SU-DHL-6 (cell line): Measurements from ENCODE around the gene RIPOR2.
A peak's percentile ranks its signal among the peaks of the same experiment; 100 is the strongest.

Experiments used
- H2AFZ ChIP-seq: fragments of 200-600 bp; sonication (generic); 2 replicates; pipeline ENCODE4 v1.6.1; 2014; ENCODE audit warnings: low read depth, mild to moderate bottlenecking, moderate library complexity, mixed read lengths, antibody characterized with exemption, low read length; ENCODE audit not compliant: severe bottlenecking
- H3F3A ChIP-seq: fragments of 200-600 bp; shearing (Covaris generic); 2 replicates; pipeline ENCODE4 v1.6.0; 2016; ENCODE audit warnings: antibody characterized with exemption, mild to moderate bottlenecking; ENCODE audit not compliant: insufficient read depth
- H3K27ac ChIP-seq: fragments of 200-600 bp; sonication (generic); 2 replicates; pipeline ENCODE4 v1.5.1; 2016; ENCODE audit warnings: low read depth, mild to moderate bottlenecking, low read length, moderate library complexity, mixed read lengths
- H3K27me3 ChIP-seq: fragments of 200-600 bp; sonication (generic), shearing (Covaris generic); 2 replicates; pipeline ENCODE4 v1.6.0; 2014; ENCODE audit warnings: mild to moderate bottlenecking, low read length
- H3K36me3 ChIP-seq: fragments of 200-600 bp; sonication (generic); 2 replicates; pipeline ENCODE4 v1.6.1; 2014; ENCODE audit warnings: mild to moderate bottlenecking, low read length, mixed read lengths
- H3K4me2 ChIP-seq: fragments of 300-600, 200-600 bp; shearing (Covaris generic), sonication (generic); 2 replicates; pipeline ENCODE4 v1.6.0; 2014; ENCODE audit warnings: low read length, low read depth, mild to moderate bottlenecking; ENCODE audit not compliant: poor library complexity, severe bottlenecking
- H3K4me3 ChIP-seq: fragments of 200-600 bp; sonication (generic); 2 replicates; pipeline ENCODE4 v1.5.1; 2014; ENCODE audit warnings: antibody characterized with exemption, low read length, mild to moderate bottlenecking, mixed read lengths; ENCODE audit not compliant: insufficient read depth, poor library complexity, severe bottlenecking
- H3K79me2 ChIP-seq: fragments of 200-600 bp; sonication (generic); 2 replicates; pipeline ENCODE4 v1.6.1; 2014; ENCODE audit warnings: mild to moderate bottlenecking, low read length, moderate library complexity; ENCODE audit not compliant: insufficient read depth
- H3K9ac ChIP-seq: fragments of 200-600 bp; sonication (generic); 2 replicates; pipeline ENCODE4 v1.7.0; 2014; ENCODE audit warnings: mild to moderate bottlenecking, low read length
- H3K9me2 ChIP-seq: fragments of 200-600 bp; sonication (generic); replicated peaks from 2 replicates; pipeline ENCODE4 v1.6.1; 2014; ENCODE audit warnings: low read length; ENCODE audit not compliant: insufficient read depth
- H3K9me3 ChIP-seq: fragments of 200-600 bp; sonication (generic); 2 replicates; pipeline ENCODE4 v1.6.1; 2014; ENCODE audit warnings: low read length, mixed read lengths; ENCODE audit not compliant: insufficient read depth
- H4K20me1 ChIP-seq: fragments of 200-600 bp; sonication (generic); 2 replicates; pipeline ENCODE4 v1.6.1; 2014; ENCODE audit warnings: low read depth, mild to moderate bottlenecking, antibody characterized with exemption, low read length, moderate library complexity, mixed read lengths
- EZH2phosphoT487 ChIP-seq: fragments of 200-600 bp; sonication (generic), shearing (Covaris generic); conservative IDR thresholded peaks from 2 replicates; pipeline ENCODE4 v1.6.1; 2018; ENCODE audit warnings: mild to moderate bottlenecking, antibody characterized with exemption, low read length, moderate library complexity, mixed read lengths
- TF ChIP-seq, protein P1 (sequence below): fragments of 200-600 bp; sonication (generic); IDR thresholded peaks from one replicate; pipeline ENCODE4 v1.5.1; 2017; ENCODE audit warnings: antibody characterized with exemption, mild to moderate bottlenecking, low read length, moderate library complexity; ENCODE audit not compliant: insufficient read depth, poor library complexity, severe bottlenecking

RIPOR2 gene

DNA sequence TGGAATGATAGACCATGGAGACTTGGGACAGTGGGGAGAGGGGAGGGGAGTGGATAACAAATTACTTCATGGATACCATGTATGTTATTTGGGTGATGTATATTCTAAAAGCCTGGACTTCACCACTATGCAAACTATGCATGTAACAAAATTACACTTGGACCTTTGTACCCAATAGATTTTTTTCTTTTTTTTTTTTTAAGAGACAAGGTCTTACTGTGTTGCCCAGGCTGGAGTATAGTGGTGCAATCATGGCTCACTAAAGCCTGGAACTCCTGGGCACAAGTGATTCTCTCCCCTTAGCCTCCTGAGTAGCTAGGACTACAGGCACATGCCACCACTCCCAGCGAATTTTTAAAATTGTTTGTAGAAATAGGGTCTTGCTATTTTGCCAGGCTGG lies 45.3 kb downstream of the RIPOR2 start:
- H3F3A ChIP-seq, result peaks cover 92% of the 10 kb centered on the region
- peak overlapping the region; percentile 54 for H3K9ac ChIP-seq
- no peaks in the 10 kb centered on the region for H4K20me1 ChIP-seq
- no peaks in the 10 kb centered on the region for H3K27me3 ChIP-seq
- peak overlapping the region; percentile 98 for H3K27ac ChIP-seq
- no peak overlapping the region for H2AFZ ChIP-seq
- H3K79me2 ChIP-seq, result peaks cover 96% of the 10 kb centered on the region
- no peaks in the 10 kb centered on the region for H3K36me3 ChIP-seq
- TF ChIP-seq, protein P1, sequence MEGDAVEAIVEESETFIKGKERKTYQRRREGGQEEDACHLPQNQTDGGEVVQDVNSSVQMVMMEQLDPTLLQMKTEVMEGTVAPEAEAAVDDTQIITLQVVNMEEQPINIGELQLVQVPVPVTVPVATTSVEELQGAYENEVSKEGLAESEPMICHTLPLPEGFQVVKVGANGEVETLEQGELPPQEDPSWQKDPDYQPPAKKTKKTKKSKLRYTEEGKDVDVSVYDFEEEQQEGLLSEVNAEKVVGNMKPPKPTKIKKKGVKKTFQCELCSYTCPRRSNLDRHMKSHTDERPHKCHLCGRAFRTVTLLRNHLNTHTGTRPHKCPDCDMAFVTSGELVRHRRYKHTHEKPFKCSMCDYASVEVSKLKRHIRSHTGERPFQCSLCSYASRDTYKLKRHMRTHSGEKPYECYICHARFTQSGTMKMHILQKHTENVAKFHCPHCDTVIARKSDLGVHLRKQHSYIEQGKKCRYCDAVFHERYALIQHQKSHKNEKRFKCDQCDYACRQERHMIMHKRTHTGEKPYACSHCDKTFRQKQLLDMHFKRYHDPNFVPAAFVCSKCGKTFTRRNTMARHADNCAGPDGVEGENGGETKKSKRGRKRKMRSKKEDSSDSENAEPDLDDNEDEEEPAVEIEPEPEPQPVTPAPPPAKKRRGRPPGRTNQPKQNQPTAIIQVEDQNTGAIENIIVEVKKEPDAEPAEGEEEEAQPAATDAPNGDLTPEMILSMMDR, result no peak
- no peak for TF ChIP-seq EZH2phosphoT487
- H3K9me2 ChIP-seq, result no peaks in the 10 kb centered on the region
- peak overlapping the region; percentile 81 for H3K4me2 ChIP-seq
- H3K4me3 ChIP-seq, result peak overlapping the region; percentile 19
- no peaks in the 10 kb centered on the region for H3K9me3 ChIP-seq

DNA sequence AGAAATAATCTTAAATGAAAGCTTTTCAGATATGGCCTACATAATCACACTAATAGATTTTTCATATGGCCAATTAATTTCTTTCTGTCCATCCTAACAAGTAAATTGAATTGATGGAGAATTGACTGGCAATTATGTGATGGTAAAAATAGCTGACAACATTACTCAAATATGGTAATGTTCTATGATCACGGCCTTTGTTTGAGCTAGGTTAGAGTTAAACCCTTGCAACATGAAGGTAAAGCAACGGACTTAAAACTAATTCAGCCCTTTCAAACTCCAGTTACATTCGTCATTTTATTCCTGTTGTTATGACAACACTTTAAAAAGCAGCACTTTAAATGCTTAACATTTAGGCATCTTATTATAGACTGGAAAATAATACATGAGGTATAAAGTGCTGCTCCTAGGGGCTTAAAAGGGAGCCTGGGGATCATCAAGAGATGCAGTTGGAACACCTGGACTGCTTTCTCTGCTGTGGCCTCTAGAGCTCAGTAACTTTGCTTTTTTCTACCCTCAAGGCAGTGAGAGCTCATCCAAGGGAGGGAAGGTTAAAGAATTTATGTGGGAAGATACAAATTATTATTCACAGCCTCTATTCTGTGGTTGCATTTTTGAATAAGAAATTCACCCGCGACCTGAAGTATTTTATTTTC lies 46.9 kb downstream of the RIPOR2 start:
- H3K4me2 ChIP-seq, result peak overlapping the region; percentile 81
- peak overlapping the region; percentile 54 for H3K9ac ChIP-seq
- no peaks in the 10 kb centered on the region for H4K20me1 ChIP-seq
- H3K9me2 ChIP-seq, result no peaks in the 10 kb centered on the region
- peaks cover 85% of the 10 kb centered on the region for H3K79me2 ChIP-seq
- TF ChIP-seq EZH2phosphoT487, result no peak
- TF ChIP-seq, protein P1, result peak; percentile 11
- no peaks in the 10 kb centered on the region for H3K27me3 ChIP-seq
- peaks cover 97% of the 10 kb centered on the region for H3F3A ChIP-seq
- no peaks in the 10 kb centered on the region for H3K9me3 ChIP-seq
- no peak overlapping the region for H2AFZ ChIP-seq
- H3K36me3 ChIP-seq, result no peaks in the 10 kb centered on the region
- H3K4me3 ChIP-seq, result no peak overlapping the region
- H3K27ac ChIP-seq, result peak overlapping the region; percentile 98

- Histone ChIP-seq H3F3A (peaks cover 97% of the 10 kb centered on the region), H3K36me3 (no peaks in the 10 kb centered on the region)
These were observed 48.1 kb downstream of the RIPOR2 start for GRCh38 chr6:24887545-24888140.

More at GRCh38 chr6:24887545-24888140, 48.1 kb downstream of the RIPOR2 start:
- H3K27me3 ChIP-seq, result no peaks in the 10 kb centered on the region
- H3K9me3 ChIP-seq, result no peaks in the 10 kb centered on the region
- TF ChIP-seq, protein P1, result no peak
- no peak for TF ChIP-seq EZH2phosphoT487
- peak overlapping the region; percentile 81 for H3K4me2 ChIP-seq
- H2AFZ ChIP-seq, result no peak overlapping the region
- H3K9ac ChIP-seq, result peak overlapping the region; percentile 54
- peak overlapping the region; percentile 11 for H3K4me3 ChIP-seq
- H3K27ac ChIP-seq, result peak overlapping the region; percentile 98
- H3K79me2 ChIP-seq, result peaks cover 85% of the 10 kb centered on the region
- H3K9me2 ChIP-seq, result no peaks in the 10 kb centered on the region
- H4K20me1 ChIP-seq, result no peaks in the 10 kb centered on the region
